Measurements from ENCODE around the gene GNA14. TPM values are rescaled to one million over a fixed set of nuclear protein-coding genes. Genes with fewer than 3 reads are reported as not detected.

GNA14 gene
- polyA plus RNA-seq, 3 donors, result 0.04 TPM; not detected in 2

GRCh38 chr9:77651203-77651602 is 3.1 kb upstream of the GNA14 start:
- Histone ChIP-seq H3K9me3 (replicated peaks in 1 of 2; ENCODE audit: control insufficient read depth in 1 of 2, insufficient read depth in 1 of 2, low read length in 2 of 2) (peaks cover 0 to 10% of the 10 kb centered on the region in 2 donors), H3K36me3 (replicated peaks in 1 of 2; ENCODE audit: control insufficient read depth in 1 of 2, insufficient read depth in 2 of 2, low read length in 2 of 2) (no peaks in the 10 kb centered on the region), H3K27ac (ENCODE audit: low read depth in 1 of 2, low read length in 2 of 2) (no peak overlapping the region), H3K79me2 (ENCODE audit: insufficient read depth, low read length) (no peaks in the 10 kb centered on the region), H4K20me1 (ENCODE audit: insufficient read depth, low read length) (no peaks in the 10 kb centered on the region), H3K4me2 (replicated peaks; ENCODE audit: extremely low read depth, low read length, poor library complexity, severe bottlenecking) (no peak overlapping the region), H3K27me3 (ENCODE audit: control insufficient read depth in 2 of 2, insufficient read depth in 2 of 2, low read length in 2 of 2) (peaks cover 11 to 29% of the 10 kb centered on the region in 2 donors), H3K4me3 (replicated peaks in 1 of 3; ENCODE audit: low read depth in 2 of 3, low read length in 3 of 3) (no peak overlapping the region), H3K9ac (ENCODE audit: insufficient read depth, low read length, poor library complexity, severe bottlenecking) (no peak overlapping the region), H3K4me1 (ENCODE audit: control insufficient read depth in 1 of 2, insufficient read depth in 2 of 2, low read length in 2 of 2) (peaks cover 19% of the 10 kb centered on the region in 2 donors), H2AFZ (ENCODE audit: insufficient read depth, low read depth, low read length, poor library complexity, severe bottlenecking) (no peak overlapping the region)
- intact Hi-C loops (cut with micrococcal nuclease), result no loop called here
- peaks cover 4 to 8% of the 10 kb centered on the region in 2 donors for H3K36me3 Mint-ChIP-seq
- H3K4me3 Mint-ChIP-seq, result no peak overlapping the region
- H3K9me3 Mint-ChIP-seq, result peaks cover 0 to 22% (median 8%) of the 10 kb centered on the region in 7 donors
- 100% methylated on average over 2 of the region's 3 CpGs for WGBS (ENCODE audit: insufficient coverage)
- peaks cover 28 to 54% (median 39%) of the 10 kb centered on the region in 3 donors for H3K27me3 Mint-ChIP-seq (ENCODE audit: low read depth in 3 of 3)
- no peak overlapping the region for H3K27ac Mint-ChIP-seq
- DNase-seq, result no peak
- H3K4me1 Mint-ChIP-seq, result peaks cover 23% of the 10 kb centered on the region
- TF ChIP-seq CTCF (IDR thresholded peaks at IDR 0.05), result no peak

GRCh38 chr9:77649109-77649812 is 1.1 kb upstream of the GNA14 start:
- peak; percentile 44 for TF ChIP-seq CTCF (IDR thresholded peaks at IDR 0.05)
- peak overlapping the region; percentile 86 to 95 for H3K4me3 Mint-ChIP-seq
- DNase-seq, result peak; percentile 70 to 82 (median 75)
- Histone ChIP-seq H3K4me3 (replicated peaks in 1 of 3; ENCODE audit: low read depth in 2 of 3, low read length in 3 of 3) (peak overlapping the region; percentile 59 to 82 (median 63)), H3K79me2 (ENCODE audit: insufficient read depth, low read length) (no peaks in the 10 kb centered on the region), H3K4me1 (ENCODE audit: control insufficient read depth in 1 of 2, insufficient read depth in 2 of 2, low read length in 2 of 2) (peaks cover 19% of the 10 kb centered on the region in 2 donors), H4K20me1 (ENCODE audit: insufficient read depth, low read length) (no peaks in the 10 kb centered on the region), H3K36me3 (replicated peaks in 1 of 2; ENCODE audit: control insufficient read depth in 1 of 2, insufficient read depth in 2 of 2, low read length in 2 of 2) (no peaks in the 10 kb centered on the region), H3K4me2 (replicated peaks; ENCODE audit: extremely low read depth, low read length, poor library complexity, severe bottlenecking) (peak overlapping the region; percentile 89), H3K9me3 (replicated peaks in 1 of 2; ENCODE audit: control insufficient read depth in 1 of 2, insufficient read depth in 1 of 2, low read length in 2 of 2) (peaks cover 0 to 10% of the 10 kb centered on the region in 2 donors), H3K27me3 (ENCODE audit: control insufficient read depth in 2 of 2, insufficient read depth in 2 of 2, low read length in 2 of 2) (peaks cover 15 to 41% of the 10 kb centered on the region in 2 donors), H2AFZ (ENCODE audit: insufficient read depth, low read depth, low read length, poor library complexity, severe bottlenecking) (peak overlapping the region; percentile 80), H3K9ac (ENCODE audit: insufficient read depth, low read length, poor library complexity, severe bottlenecking) (peak overlapping the region; percentile 28), H3K27ac (ENCODE audit: low read depth in 1 of 2, low read length in 2 of 2) (peak overlapping the region; percentile 14 to 24)
- peak overlapping the region in 5 of 7 donors; percentile 59 to 78 (median 68) for H3K27ac Mint-ChIP-seq
- H3K4me1 Mint-ChIP-seq, result peaks cover 23% of the 10 kb centered on the region
- intact Hi-C loops (cut with micrococcal nuclease), result no loop called here
- peaks cover 4 to 8% of the 10 kb centered on the region in 2 donors for H3K36me3 Mint-ChIP-seq
- peaks cover 0 to 22% (median 8%) of the 10 kb centered on the region in 7 donors for H3K9me3 Mint-ChIP-seq
- peaks cover 36 to 65% (median 52%) of the 10 kb centered on the region in 3 donors for H3K27me3 Mint-ChIP-seq (ENCODE audit: low read depth in 3 of 3)
- no CpG with 5 or more reads among the region's 10 CpGs for WGBS (ENCODE audit: insufficient coverage)
